Activated T-cell treated with anti-CD3 and anti-CD28 coated beads for 24 hours (primary cell): ENCODE measurements around the gene FER1L5.

Experiments
- DNase-seq: peaks from one replicate; pipeline ENCODE4 v3.0.0-alpha.2; 2020; ENCODE audit warnings: low read depth

Gene FER1L5

DNA sequence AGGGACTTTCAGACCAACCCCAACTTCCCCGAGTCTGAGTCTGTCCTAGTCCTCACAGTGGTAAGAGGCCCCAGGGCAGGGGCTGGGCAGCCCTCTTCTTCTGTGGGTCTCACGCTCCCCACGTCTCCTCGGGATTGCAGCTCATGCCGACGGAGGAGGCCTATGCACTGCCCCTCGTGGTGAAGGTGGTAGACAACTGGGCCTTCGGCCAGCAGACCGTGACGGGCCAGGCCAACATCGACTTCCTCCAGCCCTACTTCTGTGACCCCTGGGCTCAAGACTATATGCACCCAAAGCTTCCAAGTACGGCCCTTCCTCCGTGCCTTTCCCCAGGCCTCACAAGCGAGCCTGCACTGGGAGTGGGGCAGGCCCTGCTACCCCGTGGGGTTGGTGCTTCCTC, 53.0 kb downstream of the FER1L5 start:
- DNase-seq = no peak

DNA sequence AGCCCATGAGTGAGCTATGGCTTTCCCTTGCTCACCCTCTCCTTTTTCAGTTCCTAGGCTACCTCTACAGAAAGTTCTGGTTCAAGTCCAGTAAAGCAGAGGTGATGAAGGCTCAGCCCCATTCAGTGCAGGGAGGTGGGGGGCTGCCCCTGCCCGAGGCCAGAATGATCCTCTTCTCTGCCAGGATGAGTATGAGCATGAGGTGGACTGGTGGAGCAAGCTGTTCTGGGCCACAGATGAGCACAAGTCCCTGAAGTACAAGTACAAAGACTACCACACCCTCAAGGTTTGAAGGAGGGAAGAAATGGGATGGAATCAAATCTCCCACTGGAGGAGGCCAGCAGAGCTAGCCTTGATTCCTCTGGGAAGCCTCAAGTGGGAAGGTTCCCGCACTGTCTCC, 54.9 kb downstream of the FER1L5 start:
- no peak for DNase-seq

DNA sequence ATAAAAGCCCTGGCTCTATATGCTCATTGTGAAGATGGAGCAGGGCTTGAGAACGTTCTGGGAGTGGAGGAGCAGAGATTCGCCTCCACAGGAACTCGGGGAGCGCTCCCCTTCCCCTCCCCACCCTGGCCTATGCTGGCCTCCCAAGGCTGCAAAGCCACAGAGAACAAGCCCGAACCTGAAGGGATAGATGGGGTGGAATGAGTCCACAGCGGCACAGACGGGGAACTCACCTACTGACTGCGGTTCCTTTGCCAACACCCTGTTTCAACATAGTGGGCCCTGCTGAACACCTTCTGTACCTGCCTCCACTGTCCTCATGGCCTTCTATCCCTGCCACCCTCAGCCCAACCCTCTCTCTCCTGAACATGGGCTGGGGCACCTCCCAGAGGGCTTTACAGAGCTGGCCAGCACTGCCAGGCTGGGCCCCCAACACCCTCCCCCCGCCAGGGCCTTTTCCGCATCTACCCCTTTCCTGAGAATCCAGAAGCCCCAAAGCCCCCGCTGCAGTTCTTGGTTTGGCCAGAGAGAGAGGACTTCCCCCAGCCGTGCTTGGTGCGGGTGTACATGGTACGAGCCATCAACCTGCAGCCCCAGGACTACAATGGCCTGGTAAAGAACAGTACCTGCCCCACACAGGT, 55.8 kb downstream of the FER1L5 start:
- DNase-seq = no peak

DNA sequence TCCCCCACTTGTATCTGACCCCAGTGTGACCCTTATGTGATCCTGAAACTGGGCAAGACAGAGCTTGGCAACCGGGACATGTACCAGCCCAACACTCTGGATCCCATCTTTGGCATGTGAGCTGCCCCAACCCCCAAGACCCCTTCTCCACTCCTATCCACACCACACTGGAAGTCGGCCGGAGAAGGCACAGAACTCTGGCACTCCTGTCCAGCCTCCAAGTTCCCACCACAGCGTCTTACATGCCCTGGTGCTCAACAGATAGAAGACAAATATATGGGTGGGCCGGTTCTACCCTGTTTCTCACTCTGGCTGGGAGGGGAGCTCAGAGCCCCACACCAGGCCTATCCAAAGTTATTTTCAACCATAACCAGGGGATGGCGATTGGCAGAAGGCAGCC, 56.5 kb downstream of the FER1L5 start:
- DNase-seq = no peak

DNA sequence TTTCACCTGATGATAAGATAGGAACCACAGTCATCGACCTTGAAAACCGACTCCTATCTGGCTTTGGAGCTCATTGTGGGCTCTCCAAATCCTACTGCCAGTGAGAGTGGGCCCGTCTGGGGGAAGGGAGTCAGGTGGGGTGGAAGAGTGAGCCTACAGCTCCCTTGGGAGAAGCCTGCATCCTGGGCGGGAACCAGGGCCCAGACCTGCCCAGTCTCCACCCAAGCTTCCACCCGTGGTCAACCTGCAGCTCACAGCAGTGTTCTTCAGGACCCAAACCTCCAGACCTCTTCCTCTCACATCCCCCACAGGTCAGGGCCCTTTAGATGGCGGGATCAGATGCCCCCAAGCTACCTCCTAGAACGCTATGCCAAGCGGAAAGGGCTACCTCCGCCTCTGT, 57.1 kb downstream of the FER1L5 start:
- no peak for DNase-seq

DNA sequence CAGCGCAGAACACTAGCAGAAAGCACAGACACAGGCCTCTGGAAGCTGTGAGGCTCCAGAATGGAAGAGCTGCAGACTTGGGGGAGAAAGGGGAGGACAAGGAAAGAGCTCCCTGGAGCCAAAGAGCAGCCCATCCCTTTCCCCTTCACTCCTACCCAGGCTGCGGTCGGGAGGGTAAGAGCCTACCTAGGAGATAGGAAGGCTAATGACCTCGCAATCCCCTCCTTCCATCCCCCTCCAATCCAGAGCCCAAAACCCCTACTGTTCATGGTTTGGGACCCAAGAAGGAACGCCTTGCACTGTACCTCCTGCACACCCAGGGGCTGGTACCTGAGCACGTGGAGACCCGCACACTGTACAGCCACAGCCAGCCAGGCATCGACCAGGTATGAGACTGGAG, 57.5 kb downstream of the FER1L5 start:
- no peak for DNase-seq

DNA sequence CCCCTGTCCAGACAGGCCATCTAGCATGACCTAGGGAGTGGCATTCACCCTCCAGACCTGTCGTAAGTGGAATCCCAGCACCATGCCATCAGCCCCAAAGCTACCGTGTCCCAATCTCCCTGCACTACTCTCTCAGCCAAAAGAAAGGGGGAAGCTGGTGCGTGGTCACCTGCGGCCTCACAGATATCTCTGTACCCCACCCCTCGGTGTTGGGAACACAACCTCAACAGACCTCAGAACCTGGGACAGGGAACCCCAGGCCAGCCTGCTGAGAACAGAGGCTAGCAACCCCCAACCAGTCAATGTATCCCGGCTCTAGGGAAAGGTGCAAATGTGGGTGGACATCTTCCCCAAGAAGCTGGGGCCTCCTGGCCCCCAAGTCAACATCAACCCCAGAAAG, 59.1 kb downstream of the FER1L5 start:
- DNase-seq = no peak

DNA sequence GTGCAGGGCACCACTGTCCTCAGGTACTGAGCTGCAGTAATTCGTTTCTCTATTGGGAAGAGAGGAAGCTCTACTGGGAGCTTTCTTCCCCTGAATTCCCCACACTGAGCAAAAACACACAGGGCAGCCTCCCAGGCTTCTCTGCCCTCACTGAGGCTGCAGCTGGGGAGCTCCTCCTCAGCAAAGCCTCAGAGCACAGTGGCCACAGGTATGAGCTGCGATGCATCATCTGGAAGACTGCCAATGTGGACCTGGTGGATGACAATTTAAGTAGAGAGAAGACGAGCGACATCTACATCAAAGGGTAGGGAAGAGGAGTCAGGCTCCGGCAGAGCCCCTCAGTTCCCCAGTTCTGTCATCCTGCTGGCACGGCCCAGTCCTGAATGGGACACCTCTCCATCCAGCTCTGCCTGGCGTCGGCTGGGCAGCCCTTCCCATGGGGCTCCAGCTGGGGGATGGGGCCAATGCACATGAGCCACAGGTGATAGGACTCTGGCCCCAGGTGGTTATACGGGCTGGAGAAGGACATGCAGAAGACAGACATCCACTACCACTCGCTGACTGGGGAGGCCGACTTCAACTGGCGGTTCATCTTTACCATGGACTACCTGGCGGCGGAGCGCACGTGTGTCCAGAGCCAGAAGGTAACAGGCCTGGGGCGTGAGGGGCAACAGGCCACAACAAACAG, 59.7 kb downstream of the FER1L5 start:
- no peak for DNase-seq

DNA sequence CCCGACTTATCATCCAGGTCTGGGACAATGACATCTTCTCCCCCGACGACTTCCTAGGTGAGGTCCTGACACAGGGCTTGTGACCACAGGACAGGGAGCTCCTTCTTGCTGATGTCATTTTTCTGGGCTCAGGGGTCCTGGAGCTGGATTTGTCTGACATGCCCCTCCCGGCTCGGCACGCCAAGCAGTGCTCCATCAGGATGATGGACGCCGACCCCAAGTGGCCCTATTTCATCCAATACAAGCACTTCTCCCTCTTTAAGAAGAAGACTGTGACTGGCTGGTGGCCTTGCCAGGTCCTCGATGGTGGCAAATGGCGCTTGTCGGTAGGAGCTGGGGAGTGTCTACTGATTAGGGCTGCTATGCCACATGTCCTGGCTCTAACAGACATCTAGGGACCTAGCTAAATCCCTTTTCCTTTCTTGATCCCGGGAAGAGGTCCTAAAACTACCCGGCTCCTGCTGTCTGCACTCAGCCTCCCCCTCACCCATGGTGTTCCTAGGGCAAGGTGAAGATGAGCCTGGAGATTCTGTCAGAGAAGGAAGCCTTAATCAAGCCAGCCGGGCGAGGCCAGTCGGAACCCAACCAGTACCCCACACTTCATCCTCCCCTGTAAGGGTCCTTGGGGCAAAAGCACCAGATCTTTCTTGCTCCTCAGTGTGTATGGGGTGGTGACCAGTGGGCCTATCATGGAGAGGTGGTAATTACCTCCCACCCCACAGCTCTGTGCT, 60.6 kb downstream of the FER1L5 start:
- no peak for DNase-seq

DNA sequence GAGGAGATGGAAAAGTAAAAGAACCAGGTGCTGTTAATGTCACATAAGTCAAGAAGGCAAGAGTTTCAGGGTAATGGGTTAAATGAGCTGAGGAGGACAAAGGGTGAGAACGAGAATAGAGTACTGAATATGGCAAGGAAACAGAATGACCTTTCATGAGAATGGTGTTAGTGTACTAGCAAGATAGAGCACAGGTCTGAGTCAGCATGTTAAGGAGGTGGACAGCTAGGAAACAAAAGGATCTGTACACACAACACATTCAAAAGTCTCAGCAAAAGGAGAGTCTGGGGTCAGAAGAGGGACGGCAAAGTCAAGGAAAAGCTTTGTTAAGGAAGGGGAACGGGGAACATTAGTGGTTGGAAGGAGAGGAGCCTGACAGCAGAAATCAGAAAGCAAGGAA, 68.4 kb downstream of the FER1L5 start:
- no peak for DNase-seq

DNA sequence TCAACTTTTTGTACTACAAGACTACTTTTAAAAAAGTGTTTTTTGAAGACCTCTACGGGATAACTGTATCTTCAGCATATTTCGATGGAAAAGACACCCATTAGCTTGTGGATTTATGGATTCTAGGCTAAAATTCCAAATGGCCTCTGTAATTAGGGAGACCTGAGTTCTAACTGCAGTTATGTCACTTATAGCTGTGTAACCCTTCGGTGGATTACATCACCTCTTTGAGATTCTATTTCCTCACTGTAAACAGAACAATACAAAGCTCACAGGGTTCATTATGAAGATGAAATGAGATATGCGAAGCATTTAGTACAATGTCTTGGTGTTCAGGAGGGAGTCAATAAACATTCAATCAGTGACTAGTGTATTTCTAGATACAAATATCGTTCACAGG, 73.1 kb downstream of the FER1L5 start:
- DNase-seq = no peak

DNA sequence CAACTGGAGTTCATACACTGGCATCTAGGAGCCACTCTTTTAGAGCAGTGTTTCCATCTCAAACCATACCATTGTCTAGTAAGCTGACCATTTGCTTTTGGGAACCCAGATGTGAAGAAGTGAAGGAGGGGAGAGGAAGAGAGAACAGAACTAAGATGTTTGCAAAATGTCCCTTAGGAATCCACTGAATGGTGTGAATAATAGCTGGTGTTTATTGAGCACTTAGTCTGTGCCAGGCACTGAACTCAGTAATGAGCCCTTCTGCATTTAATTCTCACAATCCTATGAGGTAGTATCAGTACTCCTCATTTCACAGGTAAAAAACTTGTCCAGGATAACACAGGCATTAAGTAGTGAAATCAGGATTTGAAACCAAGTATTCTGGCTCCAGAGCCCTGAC, 73.8 kb downstream of the FER1L5 start:
- DNase-seq = no peak

DNA sequence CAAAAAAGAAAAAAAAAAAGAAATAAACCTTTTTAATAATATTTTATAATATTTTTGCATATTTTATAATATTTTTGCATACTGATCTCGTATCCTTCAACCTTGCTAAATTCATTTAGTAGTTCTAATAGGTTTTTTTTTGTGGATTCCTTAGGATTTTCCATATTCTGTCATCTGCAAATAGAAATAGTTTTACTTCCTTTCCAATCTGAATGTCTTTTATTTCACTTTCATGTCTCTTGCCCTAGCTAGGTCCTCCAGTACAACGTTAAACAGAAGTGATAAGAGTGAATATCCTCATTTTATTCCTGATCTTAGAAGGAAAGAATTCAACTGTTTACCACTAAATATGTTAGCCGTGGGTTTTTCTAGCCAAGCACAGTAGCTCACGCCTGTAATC, 83.6 kb downstream of the FER1L5 start:
- DNase-seq = no peak

DNA sequence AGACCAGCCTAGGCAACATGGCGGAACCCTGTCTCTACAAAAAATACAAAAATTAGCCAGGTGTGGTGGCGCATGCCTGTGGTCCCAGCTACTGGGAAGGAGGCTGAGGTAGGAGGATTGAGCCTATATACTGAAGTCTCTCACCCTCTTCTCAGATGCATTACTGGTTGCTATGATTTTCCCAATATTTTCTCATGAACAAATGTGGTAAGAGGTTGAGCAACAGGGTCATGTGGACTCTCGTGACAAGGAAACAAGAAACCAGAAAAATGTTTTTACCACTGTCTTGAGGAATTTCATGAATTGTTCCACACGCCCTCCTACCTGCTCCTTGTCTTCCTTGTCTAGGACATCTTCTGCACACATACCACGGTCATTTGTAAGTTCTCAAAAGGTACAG, 84.9 kb downstream of the FER1L5 start:
- no peak for DNase-seq

DNA sequence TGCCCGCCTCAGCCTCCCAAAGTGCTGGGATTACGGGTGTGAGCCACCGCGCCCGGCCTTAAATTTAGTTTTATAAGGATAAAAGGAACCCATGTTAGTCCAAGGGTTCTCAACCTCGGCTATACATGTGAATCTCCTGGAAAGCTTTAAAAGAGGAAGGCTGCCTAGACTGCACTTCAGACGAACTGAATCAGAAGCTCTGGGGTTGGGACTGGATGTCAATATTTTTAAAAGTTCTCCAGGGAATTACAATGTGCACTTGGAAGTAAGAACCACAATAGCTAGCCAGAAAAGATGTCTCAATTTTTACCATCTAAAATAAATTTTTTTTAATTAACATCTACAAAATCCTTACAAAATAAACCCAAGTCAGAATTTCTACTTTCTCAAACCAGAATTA, 87.2 kb downstream of the FER1L5 start:
- DNase-seq = no peak

DNA sequence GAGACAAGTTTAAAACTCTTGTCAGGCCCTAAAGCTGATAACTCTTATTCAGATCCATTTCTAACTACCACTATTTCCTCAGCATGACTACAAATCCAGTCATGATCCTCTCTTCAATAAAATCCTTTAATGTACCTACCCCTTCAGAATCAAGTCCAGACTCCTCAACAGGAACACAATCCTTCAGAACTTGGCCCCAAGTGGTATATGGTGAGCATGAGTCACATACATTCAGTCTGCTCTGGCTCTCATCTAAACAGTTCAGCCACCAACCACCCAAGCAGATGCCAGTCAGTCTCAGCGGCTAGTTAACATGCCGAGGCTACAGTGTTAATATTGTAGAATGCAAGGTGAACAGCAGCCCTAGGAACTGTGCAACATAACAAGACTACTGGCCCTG, 87.6 kb downstream of the FER1L5 start:
- DNase-seq = no peak

DNA sequence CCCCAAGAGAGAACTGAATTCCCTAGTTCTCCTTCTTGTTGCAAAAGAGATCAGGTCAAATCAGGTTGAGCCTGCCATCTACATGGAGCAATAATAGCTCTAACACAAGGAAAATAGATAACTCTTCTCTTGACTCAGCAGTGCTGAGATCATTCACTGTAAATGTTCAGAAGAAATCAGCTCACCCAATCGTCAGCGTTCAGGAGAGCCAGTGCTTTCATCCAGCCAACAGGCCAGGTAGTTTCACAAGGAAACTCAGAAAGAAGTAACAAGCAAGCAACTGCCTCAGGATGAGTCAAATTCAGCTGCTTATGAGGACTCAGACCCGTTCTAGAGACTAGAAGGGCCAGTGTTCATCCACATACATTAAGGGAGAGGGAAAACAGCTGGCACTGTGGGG, 91.4 kb downstream of the FER1L5 start:
- DNase-seq = no peak

DNA sequence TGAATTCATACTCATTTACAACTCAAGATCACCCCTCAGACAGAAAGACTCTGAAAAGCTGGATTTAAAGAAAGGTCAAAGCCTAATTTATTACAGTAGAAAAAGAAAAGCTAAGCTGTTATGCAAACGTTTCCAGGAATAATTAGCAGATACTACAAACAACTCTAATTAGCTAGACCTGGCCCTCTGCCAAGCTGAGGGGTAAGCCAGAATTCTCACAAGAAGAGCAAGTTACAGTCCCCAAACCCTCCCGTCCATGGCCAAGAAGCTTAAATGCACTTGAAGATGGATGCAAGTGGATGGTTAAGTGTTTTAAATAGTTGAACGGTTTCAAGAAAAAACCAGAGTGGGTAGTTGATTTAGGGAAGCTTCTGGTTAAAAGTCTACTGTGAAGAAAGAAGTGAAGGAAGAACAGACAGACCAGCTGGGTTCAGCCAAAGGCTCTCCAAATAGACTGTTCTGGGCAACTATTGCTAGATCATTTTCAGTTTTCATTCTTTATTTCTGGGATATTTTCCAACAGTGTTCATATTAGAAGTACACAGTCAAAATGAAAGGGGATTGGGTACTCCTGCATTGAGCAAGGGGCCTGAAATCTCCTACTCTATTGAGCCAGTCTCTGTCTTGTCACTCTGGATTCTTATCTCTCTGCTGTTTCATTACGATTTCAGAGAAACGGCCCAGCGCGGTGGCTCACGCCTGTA, 92.5 kb downstream of the FER1L5 start:
- DNase-seq = no peak

DNA sequence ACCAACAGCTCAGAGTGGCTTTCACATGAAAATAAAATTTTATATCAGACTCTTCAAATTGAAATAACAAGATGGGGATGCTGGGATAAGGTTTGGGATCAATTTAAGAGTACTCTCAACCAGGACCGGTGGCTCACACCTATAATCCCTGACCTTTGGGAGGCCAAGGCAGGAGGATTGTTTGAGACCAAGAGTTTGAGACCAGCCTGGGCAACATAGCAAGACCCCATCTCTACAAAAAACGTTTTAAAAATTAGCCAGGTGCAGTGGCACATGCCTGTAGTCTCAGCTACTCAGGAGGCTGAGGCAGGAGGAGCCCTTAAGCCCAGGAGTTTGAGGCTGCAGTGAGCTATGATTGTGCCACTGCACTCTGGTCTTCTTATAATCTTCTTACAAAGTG, 94.7 kb downstream of the FER1L5 start:
- no peak for DNase-seq

DNA sequence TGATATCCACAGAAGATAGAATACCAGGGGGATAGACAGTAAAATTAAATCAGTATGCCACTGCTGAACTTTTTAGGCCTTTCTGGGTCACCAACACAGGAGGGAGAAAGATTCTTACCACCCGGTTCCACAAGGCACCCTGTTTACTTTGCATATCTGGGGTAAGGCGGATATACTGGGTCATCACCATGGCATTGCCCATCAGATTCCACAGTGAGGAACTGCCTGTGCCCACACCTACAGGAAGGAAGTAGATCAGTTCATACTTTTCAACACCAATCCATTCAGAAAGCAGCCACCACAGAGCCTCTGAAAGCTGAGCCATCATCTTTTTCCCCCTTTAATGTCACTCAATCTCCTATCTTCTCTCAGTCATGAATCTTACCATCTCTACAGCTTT, 95.3 kb downstream of the FER1L5 start:
- no peak for DNase-seq

DNA sequence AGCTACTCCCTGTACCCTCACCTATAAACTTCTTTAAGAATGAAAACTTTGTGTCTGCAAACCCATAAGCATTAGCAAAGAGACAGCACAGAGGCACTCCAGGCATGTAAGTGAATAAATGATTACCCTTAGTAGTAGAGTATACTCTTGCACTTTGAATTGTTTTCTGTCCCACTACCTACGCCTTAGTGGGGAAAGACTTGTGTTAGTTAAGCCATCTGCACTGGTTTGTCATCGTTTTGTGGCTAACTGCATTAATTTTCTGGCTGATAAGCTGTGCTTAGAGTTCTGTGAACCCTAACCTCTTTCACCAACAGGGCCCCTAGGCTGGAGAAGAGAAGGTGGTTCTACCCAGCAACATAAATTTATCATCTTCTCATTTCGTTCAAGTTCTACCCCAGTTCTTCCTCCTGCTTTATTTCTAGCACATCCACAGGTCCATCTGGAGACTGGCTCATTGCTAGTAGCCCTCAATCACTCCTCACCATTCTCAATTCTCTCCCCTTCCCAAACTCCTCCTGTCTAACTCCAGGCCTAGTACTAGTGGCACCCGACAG, 96.6 kb downstream of the FER1L5 start:
- DNase-seq = no peak

DNA sequence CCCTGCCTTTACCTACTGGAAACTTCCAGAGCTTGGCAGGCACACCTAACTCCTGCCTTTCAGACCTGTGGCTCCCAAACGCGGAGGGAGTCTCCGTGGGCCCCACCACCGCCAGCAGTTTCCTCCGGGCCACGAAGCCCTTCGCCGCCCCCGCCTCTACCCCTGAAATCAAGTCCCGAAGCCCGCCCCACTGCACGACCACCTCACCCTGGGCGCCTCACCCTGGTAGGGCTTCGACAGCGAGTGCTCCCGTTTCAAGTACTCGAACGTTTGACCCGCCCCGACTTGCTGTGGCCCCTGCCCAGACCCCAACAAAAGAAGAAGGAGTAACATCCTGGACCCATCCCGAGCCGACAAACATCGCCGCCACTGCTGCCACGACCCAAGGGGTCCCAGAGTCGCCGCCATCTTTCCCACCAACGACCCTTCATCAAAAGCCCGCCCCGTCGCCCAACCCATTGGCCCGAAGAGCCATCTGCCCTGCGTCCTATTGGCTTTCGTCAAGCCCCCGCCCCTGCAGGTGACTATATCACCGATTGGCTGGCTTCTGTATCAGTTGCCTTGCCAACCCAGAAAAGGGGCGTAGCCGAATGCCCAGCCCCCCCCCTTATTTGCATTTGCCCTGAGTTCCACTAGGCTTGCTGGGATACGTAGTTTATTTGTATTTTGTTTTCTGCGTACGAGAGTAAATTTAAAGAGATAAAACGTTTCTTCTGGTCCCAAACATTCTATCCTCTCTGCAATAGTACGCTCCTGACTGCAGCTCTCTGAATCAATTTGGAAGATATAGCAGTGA, 97.3 kb downstream of the FER1L5 start, which contains the start of gene LMAN2L:
Gene LMAN2L, minus strand, starts transcription at position 432 of the 796 bp plus-strand sequence. Its CDS starts 24 bp downstream, at position 408.
- DNase-seq = peak; percentile 98
